ENCODE measurements around the gene EVA1C. TPM values are rescaled to one million over a fixed set of nuclear protein-coding genes. Genes with fewer than 3 reads are reported as not detected.
A peak's percentile ranks its signal among the peaks of the same experiment; 100 is the strongest.
"Not testable (repeated sequence)": the region's sequence is repeated elsewhere in the genome, so short reads cannot be mapped to it uniquely, and the experiment has no call there.

EVA1C gene
- polyA plus RNA-seq, 10 donors, result 1.8 to 3.4 (median 2.9) TPM

DNA sequence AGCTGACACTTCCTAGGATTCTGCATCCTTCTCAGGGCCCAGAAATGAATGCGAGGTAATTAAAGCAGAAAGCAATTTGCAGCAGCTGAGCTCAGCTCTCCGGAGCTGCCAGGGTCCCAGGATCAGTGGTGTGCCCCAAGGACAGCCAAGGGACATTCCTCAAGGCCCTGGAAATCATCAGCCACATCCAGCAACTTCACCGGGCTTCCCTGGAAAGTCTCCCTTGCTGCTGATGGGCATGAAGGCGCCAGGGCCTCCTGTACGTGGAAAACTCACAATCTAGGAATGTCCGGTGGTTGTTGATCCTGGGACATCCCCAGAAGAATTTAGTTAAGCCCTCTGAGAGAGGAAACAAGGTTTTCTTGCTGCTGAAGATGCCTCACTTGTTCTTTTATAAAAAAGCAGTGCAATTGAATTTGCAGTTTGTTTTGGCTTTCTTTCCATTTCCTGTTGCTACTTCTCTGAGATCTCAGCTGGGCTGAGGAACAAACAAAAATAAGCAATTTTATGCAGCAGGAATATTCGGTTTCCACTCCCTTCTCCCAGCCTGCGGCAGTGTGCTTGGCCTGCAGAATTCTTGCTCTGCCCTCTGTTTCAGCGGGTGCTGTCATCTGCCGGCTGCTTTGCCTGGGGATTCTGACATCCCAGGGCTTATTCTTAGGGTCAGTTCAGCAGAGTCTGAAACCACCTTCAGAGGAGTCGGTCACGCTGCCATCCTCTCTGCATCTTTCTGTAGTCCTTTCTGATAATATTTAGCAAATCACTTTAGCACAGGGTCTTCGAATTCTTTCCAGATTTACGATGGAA is 86.9 kb downstream of the EVA1C start:
- no peak for DNase-seq

DNA sequence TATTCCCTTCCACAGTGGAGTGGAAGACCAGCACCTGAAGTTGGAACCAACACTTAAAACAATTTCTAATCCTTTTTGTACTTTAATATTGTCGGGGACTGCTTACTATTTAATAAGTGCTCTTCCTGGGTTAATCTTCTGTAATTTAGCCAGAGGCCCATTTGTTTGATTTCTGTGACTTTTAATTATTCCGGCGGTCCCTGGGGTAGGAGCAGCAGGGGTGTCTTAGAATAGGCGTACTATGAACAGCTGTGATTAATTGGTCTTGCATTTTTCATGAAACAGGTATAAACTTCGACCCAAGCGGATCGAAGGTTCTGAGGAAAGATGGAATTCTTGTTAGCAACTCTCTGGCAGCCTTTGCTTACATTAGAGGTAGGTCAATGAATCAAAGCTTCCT is 91.1 kb downstream of the EVA1C start:
- DNase-seq, result not testable (repeated sequence)

DNA sequence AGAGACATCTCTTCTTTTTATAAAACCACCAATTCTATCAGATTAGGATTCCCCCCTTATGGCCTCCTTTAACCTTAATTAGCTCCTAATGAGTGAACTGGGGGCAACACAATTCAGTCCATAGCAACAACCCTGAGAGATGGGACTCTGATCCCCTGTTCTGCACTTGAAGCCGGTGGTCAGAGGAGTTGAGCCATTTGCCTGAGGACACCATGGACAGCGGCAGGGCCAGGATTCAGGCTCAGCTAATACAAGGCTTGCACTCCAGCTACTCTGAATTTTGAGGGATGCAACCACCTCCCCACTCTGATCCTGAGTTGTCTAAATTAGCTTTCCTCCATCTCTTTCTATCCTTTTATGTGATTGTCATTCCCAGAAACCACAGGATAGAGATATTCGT is 93.3 kb downstream of the EVA1C start:
- DNase-seq, result not testable (repeated sequence)

DNA sequence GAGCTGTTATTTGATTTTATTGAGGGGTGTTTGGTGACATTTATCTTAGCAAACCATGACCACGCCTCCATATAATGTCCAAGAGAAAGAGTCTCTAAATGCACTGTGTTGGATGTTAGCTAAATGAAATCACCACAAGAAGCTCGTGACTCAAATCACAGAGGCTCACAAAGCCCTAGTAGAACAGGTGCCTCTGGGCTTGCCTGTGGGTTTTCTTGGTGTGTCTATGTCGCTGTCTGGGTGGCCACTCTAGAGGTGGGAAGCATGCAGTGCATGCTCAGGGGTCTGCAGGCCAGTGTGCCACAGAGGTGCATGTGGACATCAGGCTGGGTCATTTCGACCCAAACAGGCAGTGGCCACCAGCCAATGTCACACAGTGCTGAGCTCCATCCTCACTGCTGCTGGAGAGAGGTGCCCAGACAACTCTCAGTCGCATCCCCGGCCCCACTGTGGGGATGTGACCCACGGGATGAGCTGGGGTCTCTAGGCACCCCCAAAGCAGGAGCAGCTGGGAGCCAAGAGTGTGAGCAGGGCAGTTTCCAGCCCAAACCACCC is 94.0 kb downstream of the EVA1C start:
- DNase-seq, result not testable (repeated sequence)

DNA sequence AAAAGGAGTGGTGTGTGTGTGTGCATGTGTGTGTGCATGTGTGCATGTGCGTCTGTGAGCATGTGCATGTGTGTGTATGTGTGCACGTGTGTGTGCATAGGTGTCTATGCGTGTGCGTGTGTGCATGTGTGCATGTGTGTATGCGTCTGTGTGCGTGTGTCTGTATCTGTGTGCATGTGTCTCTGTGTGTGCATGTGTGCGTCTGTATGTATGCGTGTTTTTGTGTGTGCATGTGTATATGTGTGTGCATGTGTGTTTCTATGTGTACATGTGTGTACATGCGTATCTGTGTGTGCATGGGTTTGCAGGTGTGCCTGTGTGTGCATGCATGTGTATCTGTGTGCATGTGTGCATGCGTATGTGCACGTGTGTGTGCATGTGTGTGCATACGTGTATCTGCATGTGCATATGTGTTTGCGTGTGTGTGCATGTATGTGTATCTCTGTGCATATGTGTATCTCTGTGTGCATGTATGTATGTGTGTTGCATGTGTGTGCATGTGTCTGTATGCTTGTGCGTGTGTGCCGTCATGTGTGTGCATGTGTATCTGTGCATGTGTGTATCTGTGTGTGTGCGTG is 94.9 kb downstream of the EVA1C start:
- no peak for DNase-seq

DNA sequence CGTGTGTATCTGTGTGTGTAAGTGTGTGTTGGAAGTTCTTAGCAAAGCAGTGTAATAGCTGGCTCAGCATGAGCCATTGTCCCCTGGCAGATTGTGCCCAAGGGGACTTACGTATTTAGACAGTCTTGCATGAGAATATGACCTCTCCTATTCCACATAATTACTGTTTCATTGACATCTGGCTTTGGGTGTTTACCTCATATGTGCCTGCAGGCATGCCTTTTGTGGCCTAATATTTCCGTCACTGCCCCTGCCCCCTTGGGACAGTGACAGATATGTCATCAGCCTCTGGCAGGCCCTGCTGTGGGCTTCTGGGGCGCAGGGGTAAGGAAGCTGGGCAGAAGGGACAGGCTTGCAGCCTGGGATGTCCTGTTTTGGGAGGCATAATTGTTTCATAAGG is 95.5 kb downstream of the EVA1C start:
- not testable (repeated sequence) for DNase-seq

DNA sequence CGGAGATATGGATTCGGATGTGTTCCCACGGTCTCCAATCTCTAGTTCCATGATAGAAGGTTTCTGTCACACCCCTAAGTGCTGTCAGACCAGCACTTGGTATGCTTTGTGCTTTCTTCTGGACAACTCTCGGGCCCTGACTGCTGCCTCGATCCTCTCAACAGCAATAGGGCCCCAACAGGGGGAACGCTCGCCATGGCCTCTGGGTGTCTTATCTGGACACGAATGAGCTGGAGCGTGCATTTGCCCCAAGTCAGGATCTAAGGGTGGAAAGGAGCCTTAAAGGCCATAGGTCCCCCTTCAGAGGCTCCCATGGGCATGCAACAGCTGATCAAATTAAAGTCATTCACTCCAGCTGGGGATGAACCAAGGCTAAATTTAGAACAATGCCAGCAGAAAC is 96.1 kb downstream of the EVA1C start:
- DNase-seq, result no peak

DNA sequence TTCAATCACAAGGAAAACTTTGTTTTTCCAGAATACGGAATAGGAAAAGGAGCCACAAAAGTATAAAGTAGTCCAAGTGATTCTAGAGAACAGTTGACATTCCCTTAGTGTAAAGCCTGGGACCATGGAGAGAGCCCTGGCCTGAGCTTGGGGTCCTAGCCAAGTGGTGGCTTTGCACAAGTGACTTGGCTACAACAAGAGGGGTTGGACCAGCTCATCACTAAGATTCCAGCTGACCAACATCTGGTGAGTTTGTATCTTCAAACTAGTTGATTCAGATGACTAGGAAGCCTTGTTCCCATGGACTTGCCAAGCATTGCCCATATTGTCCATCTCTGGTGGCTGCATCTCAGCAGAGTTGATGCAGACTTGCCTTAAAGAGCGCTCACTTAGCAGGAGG is 96.5 kb downstream of the EVA1C start:
- DNase-seq, result not testable (repeated sequence)

DNA sequence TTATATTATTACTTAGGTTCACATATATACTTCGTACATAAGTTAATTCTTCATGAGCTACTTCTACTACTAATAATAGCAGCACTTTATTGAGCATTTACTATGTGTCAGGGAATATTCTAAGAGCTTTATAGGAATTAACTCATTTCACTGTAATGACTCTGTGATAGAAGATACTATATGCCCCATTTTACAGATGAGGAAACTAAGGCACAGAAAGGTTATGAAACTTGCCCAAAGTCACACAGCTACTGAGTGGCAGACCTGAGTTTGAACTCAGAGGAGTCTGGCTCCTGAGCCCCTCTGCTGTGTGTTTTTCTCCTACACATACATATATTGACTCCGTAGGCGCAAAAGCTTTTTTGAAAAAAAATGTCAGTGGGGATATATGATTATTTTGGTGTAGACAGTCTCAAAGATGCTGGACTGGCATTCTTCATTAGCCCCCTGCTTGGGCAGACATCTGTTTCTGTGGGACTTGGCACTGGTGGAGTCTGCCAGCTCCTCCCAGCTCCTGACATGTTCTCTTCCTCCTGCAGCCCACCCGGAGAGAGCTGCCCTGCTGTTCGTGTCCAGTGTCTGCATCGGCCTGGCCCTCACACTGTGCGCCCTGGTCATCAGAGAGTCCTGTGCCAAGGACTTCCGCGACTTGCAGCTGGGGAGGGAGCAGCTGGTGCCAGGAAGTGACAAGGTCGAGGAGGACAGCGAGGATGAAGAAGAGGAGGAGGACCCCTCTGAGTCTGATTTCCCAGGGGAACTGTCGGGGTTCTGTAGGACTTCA is 102.0 kb downstream of the EVA1C start:
- DNase-seq, result no peak

DNA sequence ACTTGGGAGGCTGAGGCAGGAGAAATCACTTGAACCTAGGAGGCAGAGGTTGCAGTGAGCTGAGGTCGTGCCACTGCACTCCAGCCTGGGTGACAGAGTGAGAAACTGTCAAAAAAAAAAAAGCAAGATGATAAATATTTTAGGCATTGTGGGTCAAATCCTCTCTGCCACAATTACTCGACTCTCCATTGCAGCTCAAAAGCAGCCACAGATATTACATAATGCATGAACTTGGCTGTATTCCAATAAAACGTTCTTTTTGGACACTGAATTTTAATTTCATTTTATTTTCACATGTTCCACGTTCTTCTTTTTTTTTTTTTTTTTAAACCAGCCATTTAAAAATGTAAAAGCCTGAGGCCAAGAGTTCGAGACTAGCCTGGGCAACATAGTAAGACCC is 103.4 kb downstream of the EVA1C start:
- peak in 1 of 3 donors; percentile 44 for DNase-seq

DNA sequence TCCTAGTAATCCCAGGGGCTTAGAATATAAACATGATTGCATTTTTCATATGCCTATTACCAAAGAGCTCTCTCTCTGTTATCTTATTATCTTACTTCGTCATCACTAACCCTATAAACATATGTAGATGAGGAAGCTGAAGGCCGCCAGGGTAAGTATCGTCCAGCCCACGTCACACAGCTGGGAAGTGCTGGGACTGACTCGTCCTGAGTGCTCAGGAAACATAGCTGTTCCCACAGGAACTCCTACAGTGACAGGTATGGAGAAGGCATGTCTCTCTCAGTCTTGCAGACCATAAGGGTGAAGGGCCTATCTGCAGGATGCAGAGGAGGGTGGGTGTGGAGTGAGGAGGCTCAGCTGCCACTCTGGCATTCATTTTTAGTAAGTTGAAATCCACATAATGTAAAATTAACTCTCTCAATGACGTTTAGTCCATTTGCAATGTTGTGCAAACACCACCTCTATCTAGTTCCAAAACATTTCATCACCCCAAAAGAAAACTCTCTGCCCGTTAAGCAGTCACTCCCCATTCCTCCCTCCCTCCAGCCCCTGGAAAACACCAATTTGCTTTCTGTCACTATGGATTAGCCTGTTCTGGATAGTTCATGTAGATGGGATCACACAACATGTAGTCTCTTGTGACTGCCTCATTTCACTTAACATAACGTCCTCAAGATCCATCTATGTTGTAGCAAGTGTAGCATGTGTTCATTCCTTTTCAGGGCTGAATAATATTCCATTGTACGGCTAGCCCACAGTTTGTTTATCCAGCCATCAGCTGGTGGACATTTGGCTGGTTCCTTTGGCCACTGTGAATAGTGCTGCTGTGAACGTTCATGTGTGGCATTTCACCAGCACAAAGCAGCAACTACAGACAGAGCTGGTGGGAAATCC is 104.5 kb downstream of the EVA1C start:
- DNase-seq, result no peak

DNA sequence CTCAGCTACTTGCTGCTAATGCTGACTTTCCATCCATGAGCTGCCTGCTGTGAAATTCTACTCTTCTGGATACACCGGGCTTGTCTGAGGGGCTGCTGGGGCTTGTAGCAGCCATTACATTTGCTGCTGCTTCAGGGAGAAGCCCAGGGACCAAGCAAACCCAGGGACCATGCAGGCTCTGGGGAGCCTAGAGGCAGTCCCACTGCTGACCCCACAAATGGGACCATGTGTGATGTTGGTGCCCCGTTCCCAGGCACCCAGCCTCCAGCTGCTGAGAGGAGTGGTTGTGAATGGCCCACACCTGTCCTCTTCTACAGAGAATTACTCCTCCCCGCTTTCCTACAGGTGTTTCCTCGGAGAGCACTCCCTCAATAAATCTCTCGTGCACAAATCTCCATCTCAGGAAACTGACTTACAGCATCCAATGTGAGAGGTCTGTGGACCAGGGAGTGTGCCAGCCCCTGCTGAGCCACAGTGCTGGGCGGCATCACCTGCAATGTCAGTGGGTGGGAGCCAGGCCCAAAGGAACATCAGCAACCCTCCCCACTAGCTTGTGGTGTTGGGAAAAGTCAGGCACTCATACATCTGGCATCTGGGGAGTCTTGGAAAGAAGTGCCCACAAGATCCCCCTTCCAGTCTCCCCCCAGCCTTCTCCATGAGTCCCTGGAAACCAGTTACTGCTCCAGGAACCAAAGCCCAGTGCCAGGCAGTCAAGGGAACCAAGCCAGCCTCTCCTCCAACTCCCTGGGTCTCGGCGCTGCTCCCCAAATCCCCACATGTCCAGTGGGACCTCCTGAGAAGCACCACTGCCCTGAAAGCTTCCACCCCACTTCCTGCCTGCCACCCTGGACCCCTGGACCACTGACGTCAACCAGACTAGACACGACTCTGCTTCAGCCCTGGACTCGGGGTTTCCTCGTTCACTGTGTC is 107.7 kb downstream of the EVA1C start:
- DNase-seq, result no peak

DNA sequence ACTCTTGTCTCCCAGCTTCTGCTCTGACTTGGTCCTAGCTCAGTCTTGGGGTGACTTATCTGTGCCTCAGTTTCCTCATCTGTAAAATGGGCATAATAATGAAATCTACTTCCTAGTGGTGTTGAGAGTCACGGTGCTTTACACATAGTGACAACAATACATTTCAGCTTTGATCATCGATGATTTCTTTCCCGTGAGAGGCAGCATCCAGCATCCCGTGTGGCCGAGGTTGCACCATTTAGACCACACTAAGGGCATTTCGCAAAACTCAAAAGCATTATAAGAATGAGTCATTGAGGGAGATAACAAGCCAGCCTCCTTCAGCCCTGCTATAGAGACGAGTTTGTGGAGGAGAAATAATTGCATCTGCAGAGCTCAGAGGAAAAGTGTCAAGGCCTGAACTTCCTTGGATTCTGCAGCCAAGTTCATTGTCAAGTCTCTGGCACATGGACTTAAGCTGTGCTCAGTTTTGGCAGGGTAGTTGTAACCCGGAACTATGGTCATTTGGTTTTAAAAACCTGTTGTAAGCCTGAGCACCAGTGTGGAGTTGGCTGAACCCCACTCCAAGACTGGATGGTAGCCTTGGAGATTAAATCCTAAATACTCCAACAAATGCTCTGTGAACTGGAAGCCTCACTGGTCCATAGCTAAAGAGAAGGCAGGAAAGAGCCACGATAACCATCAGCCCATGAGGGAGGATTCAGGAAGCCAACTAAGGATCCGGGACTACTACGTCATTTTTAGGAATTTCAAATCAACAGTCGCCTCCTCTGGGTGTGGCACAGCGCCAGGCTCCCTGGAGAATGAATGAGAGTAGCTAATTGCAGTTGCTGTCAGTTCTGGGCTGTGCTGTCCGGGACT is 108.6 kb downstream of the EVA1C start:
- peak; percentile 77 to 86 (median 78) for DNase-seq

DNA sequence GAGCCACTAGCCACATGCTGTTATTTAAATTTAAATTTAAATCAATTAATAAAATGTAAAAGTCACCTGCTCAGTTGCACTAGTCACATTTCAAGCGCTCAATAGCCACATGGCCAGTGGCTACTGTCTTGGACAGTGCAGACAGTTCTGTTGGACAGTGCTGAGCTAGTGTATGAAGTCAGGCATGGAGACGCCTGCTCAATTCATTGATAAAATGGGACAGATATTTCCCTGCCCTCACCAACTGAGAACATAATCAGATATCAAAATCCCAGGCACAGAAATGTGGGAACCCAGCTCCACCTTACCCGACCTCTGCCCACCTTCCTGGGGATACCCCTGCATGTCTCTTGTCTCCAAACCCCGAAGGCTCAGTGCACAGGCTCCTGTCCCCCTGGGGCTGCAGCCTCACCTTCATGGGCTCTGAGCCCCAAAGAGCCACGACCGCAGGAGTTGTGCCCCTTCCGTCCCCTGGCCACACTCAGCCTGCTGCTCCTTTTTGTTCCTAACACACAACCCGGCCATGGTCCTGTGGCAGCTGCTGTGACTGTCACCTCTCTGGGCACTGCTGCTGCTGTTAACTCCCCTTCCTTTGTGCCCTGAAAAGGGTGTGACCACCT is 109.3 kb downstream of the EVA1C start:
- no peak for DNase-seq

DNA sequence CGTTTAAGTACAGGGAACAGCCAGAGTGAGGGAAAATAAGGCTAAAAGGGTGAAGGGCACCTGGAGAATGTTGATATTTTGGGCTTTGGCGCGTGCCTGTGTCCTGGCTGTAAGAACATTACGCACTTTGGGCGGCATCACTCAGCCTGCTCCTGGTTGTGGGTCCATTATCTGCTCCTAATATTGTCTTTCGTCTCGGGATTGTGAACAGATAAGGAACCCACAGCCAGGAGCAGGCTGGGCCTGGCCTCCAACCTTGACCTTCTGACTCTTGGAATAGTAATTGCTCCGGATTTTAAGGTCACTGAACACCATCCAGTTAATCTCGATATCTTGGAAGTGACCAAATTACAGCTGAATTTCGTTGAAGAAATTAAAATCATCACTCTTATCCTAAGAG is 111.0 kb downstream of the EVA1C start:
- DNase-seq, result no peak

DNA sequence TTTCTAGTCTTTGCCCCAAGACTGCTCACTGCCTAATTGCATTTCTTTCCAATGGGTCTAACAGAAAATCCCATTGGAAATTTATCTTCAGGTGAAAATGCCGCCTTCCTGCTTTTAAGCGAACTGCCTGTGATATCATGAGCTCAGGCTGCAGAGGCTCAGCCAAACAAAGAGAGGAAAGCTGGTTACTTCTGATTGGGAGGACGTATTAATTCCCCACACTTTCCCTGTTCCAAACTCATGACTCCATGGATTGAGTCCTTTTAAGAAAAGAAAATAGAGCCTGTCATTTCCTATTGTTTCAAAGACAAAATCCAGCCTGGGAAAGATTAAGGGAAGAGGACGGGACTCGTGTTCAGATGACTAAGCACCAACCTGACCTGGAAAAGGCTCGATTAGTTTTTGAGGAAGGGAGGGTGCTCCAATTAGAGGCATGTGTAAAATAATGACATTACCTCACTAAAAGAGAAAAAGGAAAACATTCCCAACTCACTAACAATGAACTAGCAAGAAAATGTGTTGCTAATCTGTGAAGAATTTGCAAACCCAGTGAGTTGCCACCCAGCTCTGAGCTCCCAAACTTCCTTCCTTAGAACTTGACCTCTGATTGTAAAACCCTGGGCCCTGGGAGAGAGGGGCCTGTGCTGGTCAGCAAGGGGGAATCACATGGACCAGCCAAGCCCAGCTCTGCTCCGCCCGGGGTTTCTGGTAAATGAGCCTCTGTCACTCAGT is 111.6 kb downstream of the EVA1C start:
- DNase-seq, result peak in 2 of 3 donors; percentile 33 to 39

DNA sequence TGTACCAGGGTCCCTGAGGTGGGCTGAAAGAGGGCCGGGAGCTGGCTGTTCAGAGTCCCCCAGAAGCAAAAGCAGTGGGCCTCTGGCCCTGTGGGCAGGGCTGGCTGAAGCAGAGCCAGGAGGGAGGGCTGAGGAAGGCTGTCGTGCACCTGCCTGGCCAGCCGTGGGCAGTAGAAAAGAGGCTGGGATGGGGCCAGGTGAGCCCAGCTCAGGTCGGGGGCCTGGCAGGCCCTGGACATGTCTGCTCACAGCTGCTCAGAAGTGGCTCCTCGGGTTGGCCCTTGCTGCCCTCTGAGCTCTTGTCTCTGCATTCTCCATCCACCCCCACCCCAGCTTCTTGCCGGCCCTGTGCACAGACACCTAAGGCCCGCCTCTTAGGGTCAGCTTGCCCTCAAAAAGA is 112.8 kb downstream of the EVA1C start:
- DNase-seq, result no peak

DNA sequence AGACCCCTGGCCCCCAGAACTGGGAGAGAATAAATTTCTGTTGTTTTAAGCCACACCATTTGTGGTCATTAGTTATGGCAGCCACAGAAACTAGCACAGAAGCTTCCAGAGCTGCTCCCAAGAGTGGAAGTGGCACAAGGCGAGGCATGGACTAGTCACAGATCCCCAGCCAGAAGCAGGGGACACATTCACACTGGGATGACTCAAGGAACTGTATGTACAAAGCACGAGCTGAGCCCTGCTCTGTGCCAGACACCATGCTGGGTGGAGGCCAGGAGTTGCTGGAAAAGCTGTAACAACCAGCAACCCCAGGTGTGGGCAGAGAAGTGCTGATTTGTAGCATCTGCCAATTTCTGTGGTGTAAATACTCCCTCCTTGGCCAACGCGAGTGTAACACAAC is 117.2 kb downstream of the EVA1C start:
- no peak for DNase-seq

All from muscle of back (tissue), 11 donors.